Duodenal mucosa (tissue), 2 donors: ENCODE data around the gene ATP6V0A1.

Source experiments
- H3K27ac ChIP-seq: one replicate; pipeline ENCODE4 v1.7.0; 2013; ENCODE audit warnings: low read depth, low read length
- H3K27me3 ChIP-seq, 2 donors: one replicate each; pipeline ENCODE4 v1.7.0; 2013; ENCODE audit warnings: low read length in 2 of 2, control low read depth in 1 of 2; ENCODE audit not compliant: insufficient read depth in 2 of 2, control insufficient read depth in 1 of 2
- H3K36me3 ChIP-seq, 2 donors: one replicate each; pipeline ENCODE4 v1.7.0; 2013; ENCODE audit warnings: low read length in 2 of 2, control low read depth in 1 of 2; ENCODE audit not compliant: insufficient read depth in 2 of 2, control insufficient read depth in 1 of 2
- H3K4me1 ChIP-seq, 2 donors: one replicate each; pipeline ENCODE4 v1.7.0; 2013; ENCODE audit warnings: low read length in 2 of 2, control low read depth in 1 of 2; ENCODE audit not compliant: insufficient read depth in 2 of 2, control insufficient read depth in 1 of 2
- H3K4me3 ChIP-seq, 2 donors: one replicate each; pipeline ENCODE4 v1.7.0; 2013; ENCODE audit warnings: low read length in 2 of 2, low read depth in 1 of 2
- H3K9ac ChIP-seq, 2 donors: one replicate each; pipeline ENCODE4 v1.7.0; 2013; ENCODE audit warnings: low read length in 2 of 2, low read depth in 1 of 2
- H3K9me3 ChIP-seq, 2 donors: one replicate each; pipeline ENCODE4 v1.7.0; 2013; ENCODE audit warnings: low read length in 2 of 2, control low read depth in 1 of 2; ENCODE audit not compliant: control insufficient read depth in 1 of 2

The ATP6V0A1 gene

DNA sequence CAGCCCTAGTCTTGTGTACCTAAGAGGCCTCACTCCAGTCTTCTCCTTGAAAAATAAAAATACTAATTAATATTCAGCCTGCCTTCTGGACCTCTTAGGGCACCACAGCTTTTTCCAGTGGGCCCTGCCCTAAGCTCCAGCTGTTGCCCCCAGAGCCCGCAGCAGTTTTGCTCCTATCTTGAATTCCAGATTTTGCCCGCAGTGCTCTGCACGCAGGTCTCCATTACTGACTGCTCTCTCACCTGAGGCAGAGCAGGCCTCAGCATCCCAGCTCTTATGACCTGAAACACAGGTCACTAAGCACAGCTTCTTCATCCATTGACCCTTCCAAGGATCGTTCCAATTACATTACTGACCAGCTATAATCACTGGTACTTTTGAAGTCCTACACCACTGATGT is 49.0 kb downstream of the ATP6V0A1 start:
- Histone ChIP-seq H3K27me3 (no peaks in the 10 kb centered on the region), H3K4me1 (peaks cover 0 to 5% of the 10 kb centered on the region in 2 donors), H3K27ac (no peak overlapping the region), H3K36me3 (peaks cover 44 to 71% of the 10 kb centered on the region in 2 donors), H3K9ac (no peak overlapping the region), H3K9me3 (no peaks in the 10 kb centered on the region), H3K4me3 (no peak overlapping the region)

DNA sequence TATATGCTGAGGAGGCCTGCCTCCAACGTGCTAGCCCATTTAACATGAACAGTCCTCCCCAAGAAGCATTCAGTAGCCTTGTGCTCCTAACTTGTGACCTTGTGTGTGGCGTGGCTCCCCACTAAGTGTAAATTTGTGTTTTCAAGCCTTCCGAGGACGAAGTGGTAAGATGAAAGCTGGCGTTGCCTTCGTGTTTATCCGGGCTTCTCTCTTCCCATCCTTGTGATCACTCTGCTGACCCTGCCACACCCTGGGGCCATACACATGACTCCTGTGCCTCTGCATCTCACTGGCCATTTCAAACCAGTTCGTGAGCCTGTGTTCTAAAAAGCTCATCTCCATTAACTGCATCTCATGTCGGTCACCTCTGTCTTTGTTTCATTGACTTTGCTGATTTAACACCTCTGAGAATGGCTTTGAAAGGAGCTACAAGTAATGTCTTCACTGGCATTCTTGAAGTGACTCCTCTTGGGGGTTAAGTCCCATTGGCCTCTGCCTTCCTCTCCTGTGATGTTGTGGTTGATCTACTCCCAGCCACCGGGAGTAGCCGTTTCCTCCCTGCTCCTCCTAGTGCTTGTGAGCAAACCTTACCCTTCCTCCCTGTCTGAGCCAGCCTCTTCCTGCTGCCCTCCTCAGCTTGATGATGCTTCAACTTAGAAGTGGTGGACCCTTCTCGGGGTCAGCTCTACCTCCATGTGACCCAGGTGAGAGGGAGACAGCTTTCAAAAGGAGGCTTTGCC is 49.9 kb downstream of the ATP6V0A1 start:
- H3K9me3 ChIP-seq = no peaks in the 10 kb centered on the region
- no peaks in the 10 kb centered on the region for H3K27me3 ChIP-seq
- no peak overlapping the region for H3K27ac ChIP-seq
- H3K4me1 ChIP-seq = peaks cover 4 to 6% of the 10 kb centered on the region in 2 donors
- peaks cover 44 to 64% of the 10 kb centered on the region in 2 donors for H3K36me3 ChIP-seq
- H3K9ac ChIP-seq = no peak overlapping the region
- no peak overlapping the region for H3K4me3 ChIP-seq

- no peaks in the 10 kb centered on the region for H3K9me3 ChIP-seq
- no peaks in the 10 kb centered on the region for H3K27me3 ChIP-seq
- no peak overlapping the region for H3K27ac ChIP-seq
- H3K36me3 ChIP-seq = peaks cover 44 to 64% of the 10 kb centered on the region in 2 donors
- H3K4me1 ChIP-seq = peaks cover 5 to 6% of the 10 kb centered on the region in 2 donors
- H3K9ac ChIP-seq = no peak overlapping the region
- no peak overlapping the region for H3K4me3 ChIP-seq
These were observed 50.7 kb downstream of the ATP6V0A1 start for GRCh38 chr17:42509409-42509808.

GRCh38 chr17:42509841-42510240 is 51.2 kb downstream of the ATP6V0A1 start:
- H3K9me3 ChIP-seq = no peaks in the 10 kb centered on the region
- no peak overlapping the region for H3K27ac ChIP-seq
- no peak overlapping the region for H3K9ac ChIP-seq
- H3K27me3 ChIP-seq = no peaks in the 10 kb centered on the region
- peaks cover 46 to 64% of the 10 kb centered on the region in 2 donors for H3K36me3 ChIP-seq
- H3K4me1 ChIP-seq = peaks cover 5 to 6% of the 10 kb centered on the region in 2 donors
- H3K4me3 ChIP-seq = no peak overlapping the region

DNA sequence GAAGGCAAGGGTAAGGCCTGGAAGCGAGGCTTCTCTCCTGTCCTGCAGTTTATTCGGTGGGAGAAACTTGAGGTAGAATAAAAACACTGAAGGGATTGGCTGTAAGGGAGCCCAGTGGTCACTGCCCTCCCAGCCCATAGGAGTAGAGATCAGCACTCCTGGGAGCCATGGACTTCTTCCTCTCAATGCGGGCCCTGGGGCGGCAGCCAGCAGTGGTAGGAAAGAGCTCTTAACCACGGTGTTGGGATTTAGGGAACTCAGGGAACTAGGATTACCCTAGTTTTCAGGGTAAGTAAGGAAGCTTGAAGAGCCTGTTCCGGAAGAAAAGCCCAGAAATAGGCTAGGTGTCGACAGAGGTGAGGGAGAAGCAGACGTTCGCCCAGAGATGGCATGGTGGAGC is 53.6 kb downstream of the ATP6V0A1 start:
- H3K9ac ChIP-seq = no peak overlapping the region
- no peaks in the 10 kb centered on the region for H3K27me3 ChIP-seq
- H3K4me3 ChIP-seq = no peak overlapping the region
- peaks cover 6 to 9% of the 10 kb centered on the region in 2 donors for H3K4me1 ChIP-seq
- H3K9me3 ChIP-seq = no peaks in the 10 kb centered on the region
- peak overlapping the region; percentile 71 for H3K27ac ChIP-seq
- peaks cover 36 to 52% of the 10 kb centered on the region in 2 donors for H3K36me3 ChIP-seq

DNA sequence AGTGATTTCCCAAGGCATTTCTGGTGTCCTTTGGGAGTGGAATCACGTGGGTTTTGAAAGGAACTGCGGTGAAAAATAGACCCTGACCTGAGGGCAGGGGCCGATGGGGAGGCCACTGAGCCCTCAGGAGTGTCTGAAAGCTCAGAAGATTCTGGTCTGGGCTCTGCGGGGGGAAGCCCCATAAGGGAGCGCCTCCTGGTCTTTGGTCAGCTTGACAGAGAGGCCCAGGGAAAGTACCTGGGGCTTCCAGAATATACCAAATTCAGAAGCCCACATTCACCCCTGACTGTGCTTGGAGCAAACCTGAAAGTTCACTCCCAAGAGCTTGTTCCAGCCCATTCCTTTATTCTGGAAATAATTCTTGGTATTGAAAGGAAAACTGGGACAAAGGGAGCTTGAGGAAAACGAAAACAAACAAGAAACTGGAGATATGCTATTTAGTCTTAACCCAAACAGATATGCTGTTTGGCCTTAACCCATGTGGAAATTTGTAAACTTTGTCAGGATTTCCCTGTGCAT is 54.1 kb downstream of the ATP6V0A1 start:
- Histone ChIP-seq H3K36me3 (peaks cover 33 to 46% of the 10 kb centered on the region in 2 donors), H3K9ac (no peak overlapping the region), H3K27ac (peak overlapping the region; percentile 71), H3K4me1 (peaks cover 9 to 14% of the 10 kb centered on the region in 2 donors), H3K27me3 (no peaks in the 10 kb centered on the region), H3K4me3 (no peak overlapping the region), H3K9me3 (no peaks in the 10 kb centered on the region)

GRCh38 chr17:42513686-42514085 is 55.0 kb downstream of the ATP6V0A1 start:
- no peaks in the 10 kb centered on the region for H3K9me3 ChIP-seq
- H3K36me3 ChIP-seq = peaks cover 24 to 37% of the 10 kb centered on the region in 2 donors
- H3K4me1 ChIP-seq = peaks cover 18 to 23% of the 10 kb centered on the region in 2 donors
- H3K27ac ChIP-seq = no peak overlapping the region
- H3K4me3 ChIP-seq = no peak overlapping the region
- H3K9ac ChIP-seq = no peak overlapping the region
- H3K27me3 ChIP-seq = no peaks in the 10 kb centered on the region

DNA sequence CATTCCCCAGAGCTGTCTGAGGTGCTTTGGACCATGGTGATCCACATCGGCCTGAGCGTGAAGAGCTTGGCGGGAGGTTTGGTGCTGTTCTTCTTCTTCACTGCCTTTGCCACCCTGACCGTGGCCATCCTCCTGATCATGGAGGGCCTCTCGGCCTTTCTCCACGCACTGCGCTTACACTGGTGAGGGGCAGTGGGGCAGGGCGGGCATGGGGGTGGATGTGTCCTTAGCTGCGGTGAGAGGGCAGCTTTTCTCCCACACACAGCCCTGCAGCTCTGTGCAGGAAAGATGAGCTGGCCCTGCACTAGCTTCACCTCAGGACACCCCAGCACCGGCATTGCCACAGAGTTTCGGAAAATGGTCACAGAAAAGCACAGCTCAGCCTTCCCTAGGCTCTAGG is 55.6 kb downstream of the ATP6V0A1 start:
- Histone ChIP-seq H3K9ac (no peak overlapping the region), H3K4me1 (peaks cover 24 to 28% of the 10 kb centered on the region in 2 donors), H3K27ac (no peak overlapping the region), H3K4me3 (no peak overlapping the region), H3K27me3 (no peaks in the 10 kb centered on the region), H3K9me3 (no peaks in the 10 kb centered on the region), H3K36me3 (peaks cover 18 to 31% of the 10 kb centered on the region in 2 donors)

GRCh38 chr17:42514867-42515266 is 56.2 kb downstream of the ATP6V0A1 start:
- no peak overlapping the region for H3K9ac ChIP-seq
- no peaks in the 10 kb centered on the region for H3K9me3 ChIP-seq
- peaks cover 13 to 27% of the 10 kb centered on the region in 2 donors for H3K36me3 ChIP-seq
- H3K4me1 ChIP-seq = peaks cover 30 to 34% of the 10 kb centered on the region in 2 donors
- H3K27me3 ChIP-seq = no peaks in the 10 kb centered on the region
- H3K4me3 ChIP-seq = no peak overlapping the region
- H3K27ac ChIP-seq = no peak overlapping the region

GRCh38 chr17:42517516-42517915 is 58.8 kb downstream of the ATP6V0A1 start:
- Histone ChIP-seq H3K4me1 (peaks cover 47 to 59% of the 10 kb centered on the region in 2 donors), H3K4me3 (no peak overlapping the region), H3K9ac (peak overlapping the region in 1 of 2 donors; percentile 64)

More at GRCh38 chr17:42517516-42517915, 58.8 kb downstream of the ATP6V0A1 start:
- Histone ChIP-seq H3K27ac (peak overlapping the region; percentile 89), H3K27me3 (no peaks in the 10 kb centered on the region), H3K36me3 (peaks cover 13 to 28% of the 10 kb centered on the region in 2 donors), H3K9me3 (no peaks in the 10 kb centered on the region)
